ENCODE measurements around the gene PLEKHG5.
"Not testable (repeated sequence)": the region's sequence is repeated elsewhere in the genome, so short reads cannot be mapped to it uniquely, and the experiment has no call there.

Gene PLEKHG5

DNA sequence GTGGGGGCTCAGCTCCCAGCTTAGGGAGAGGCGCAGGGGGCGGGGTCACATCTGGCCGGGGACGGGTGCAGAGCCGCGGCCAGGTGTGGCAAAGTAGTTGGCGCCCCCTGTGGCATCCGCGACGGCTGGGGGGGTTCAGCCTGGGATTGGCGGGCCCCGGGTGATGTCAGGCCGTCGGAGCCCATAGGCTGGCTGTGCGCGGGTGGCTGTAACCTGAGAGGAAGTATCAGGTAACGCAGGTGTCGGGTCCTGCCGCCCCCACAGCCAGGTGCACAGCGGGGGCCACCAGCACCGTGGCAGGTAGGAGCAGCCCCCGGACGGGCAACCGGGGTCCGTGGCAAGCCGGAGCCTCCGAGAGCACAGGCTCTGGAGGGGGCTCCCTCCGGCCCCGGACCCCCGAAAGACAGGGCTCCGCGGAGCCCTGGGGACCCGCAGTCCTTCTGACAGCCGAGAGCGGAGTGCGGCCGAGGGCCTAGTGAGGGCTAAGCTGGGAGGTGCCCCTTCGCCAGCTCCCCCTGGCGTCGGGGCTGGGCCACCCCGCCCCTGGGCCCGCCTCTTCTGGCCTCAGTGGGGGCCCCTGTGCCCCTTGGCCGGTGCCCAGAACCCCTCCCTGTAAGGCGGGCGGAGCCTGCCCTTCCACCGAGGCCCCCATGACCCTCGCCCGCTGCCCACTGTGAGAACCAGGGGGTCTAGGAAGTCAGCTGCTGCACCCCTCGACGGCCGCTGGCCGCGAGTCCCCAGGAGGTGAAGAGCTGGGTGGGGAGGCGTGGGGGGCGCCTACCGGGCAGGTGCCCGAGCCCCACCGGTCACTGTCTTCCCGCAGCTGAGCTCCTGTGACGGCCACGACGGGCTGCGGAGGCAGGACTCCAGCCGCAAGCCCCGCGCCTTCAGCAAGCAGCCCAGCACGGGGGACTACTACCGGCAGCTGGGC lies 43.4 kb downstream of the PLEKHG5 start:
- no peak for DNase-seq (ENCODE audit: insufficient read length, low spot score)
- FAIRE-seq = no peak

DNA sequence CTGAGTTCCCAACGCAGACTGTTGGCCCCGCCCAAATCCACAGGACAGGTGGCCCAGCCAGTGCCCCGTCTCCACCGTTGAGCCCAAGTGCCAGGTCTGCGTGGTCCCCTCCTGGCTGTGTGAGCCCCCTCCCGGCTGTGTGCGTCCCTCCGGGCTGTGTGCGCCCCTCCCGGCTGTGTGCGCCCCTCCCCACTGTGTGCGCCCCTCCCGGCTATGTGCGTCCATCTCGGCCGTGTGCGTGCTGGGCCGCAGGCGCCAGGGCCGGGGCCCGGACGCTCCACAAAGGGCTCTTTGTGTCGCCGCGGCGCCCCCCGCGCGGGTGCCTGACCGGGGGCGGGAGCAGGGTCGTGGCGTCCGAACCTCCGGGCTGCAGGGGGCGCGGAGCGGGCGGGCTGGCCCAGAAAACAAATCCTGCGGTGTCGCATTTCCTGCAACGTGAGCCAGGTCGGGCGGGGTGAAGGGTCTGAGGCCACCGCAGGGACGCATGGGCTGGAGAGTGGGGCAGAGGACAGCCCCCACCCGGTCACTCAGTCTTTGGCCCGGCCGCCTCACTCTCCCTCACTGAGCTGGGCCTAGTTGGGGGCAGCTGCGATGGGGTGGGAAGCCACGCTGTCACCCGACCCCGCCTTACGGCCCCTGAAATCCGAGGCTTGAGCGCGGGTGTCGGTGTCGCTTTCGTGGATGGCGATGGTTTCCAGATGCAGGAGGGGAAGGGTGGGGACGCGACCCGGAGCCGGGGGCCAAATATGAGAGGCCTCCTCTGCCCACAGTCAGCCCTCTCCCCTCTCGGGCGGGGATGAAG lies 44.2 kb downstream of the PLEKHG5 start:
- DNase-seq (ENCODE audit: insufficient read length, low spot score) (no peak), FAIRE-seq (no peak)

DNA sequence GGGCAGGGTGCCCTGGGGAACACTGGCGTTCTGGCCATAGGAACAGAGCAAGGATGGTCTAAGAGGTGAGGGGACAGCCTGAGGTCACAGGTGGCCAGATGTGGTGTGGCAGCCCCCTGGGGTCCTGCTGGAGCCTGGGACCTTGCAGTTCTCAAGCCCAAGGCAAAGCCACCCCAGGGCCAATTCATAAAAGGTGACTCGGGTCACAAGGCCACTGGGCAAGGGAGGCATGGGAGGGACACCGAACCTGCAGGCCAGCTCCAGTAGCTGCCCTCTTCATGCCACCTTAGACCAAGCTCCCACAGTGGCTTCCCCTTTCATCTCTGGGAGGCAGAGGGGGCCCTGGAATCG lies 44.8 kb downstream of the PLEKHG5 start:
- FAIRE-seq = no peak
- no peak for DNase-seq (ENCODE audit: insufficient read length, low spot score)

- not testable (repeated sequence) for FAIRE-seq; DNase-seq (ENCODE audit: insufficient read length, low spot score)
These were observed 45.5 kb downstream of the PLEKHG5 start for GRCh38 chr1:6445929-6446328.

GRCh38 chr1:6445062-6445763 lies 46.3 kb downstream of the PLEKHG5 start:
- no peak for DNase-seq (ENCODE audit: insufficient read length, low spot score)
- FAIRE-seq = no peak

GRCh38 chr1:6444377-6444776 lies 47.1 kb downstream of the PLEKHG5 start:
- no peak for DNase-seq (ENCODE audit: insufficient read length, low spot score)
- no peak for FAIRE-seq

GRCh38 chr1:6443339-6444115 lies 47.9 kb downstream of the PLEKHG5 start:
- DNase-seq (ENCODE audit: insufficient read length, low spot score) (no peak), FAIRE-seq (no peak)

GRCh38 chr1:6441586-6441985 lies 49.9 kb downstream of the PLEKHG5 start:
- DNase-seq (ENCODE audit: insufficient read length, low spot score) = no peak
- FAIRE-seq = no peak

GRCh38 chr1:6440198-6441126 lies 51.0 kb downstream of the PLEKHG5 start:
- DNase-seq (ENCODE audit: insufficient read length, low spot score) (no peak), FAIRE-seq (no peak)

DNA sequence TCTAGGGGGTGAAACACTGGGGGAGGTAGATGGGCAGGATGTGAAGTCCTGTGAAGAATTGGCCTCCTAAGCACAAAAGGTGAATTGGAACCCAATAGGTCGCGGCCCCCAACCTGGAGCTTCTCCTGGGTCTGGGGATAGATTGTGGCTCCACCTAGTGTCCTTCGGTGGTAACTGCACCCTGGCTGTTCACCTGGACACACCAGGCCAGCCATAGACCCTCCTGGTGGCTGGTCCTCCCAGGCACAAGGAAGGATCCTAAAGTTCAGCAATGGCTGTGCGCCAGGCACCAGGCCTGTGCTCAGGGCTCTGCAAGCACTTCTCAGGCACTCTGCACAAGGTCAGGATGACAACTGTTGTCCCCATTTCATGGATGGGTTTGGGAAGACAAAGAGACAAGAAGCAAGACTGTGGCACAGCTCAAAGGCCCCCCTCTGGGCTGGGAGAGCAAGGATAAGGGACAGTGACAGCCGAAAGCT lies 53.4 kb downstream of the PLEKHG5 start:
- DNase-seq (ENCODE audit: insufficient read length, low spot score) = peak; percentile 94
- FAIRE-seq = peak; percentile 47

DNA sequence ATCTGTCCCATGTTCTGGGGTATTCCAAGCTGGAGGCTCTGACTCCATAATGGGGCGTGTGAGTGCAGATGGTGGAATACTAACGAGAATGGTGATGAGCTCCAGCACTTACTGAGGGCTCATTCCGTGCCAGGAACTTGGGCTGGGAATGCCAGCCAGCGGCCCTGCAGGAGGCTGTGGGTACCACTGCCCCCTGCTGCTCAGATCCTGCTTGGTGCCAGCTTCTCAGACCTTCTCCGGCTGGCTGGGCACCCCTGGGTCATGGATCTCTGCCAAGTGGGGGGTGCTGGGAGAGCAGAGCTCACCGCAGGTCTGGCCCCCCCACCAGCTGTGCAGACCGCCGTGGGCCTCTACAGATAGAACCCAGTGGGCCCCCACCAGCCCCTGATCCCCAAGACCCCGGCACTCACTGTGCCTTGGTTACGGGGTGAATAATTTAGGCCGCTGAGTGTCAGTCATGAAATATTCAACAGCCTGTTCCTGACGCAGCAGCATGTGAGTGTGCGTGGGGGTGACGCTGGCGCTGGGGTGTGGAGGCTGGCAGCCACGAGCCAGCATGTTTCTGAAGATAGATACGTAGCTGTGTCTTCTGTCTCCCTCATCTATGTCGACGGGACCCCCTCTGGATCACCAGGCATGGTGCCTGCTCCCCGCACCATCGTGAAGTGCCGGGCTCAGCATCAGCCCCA lies 54.3 kb downstream of the PLEKHG5 start:
- not testable (repeated sequence) for FAIRE-seq; DNase-seq (ENCODE audit: insufficient read length, low spot score)

GRCh38 chr1:6436277-6436676 lies 55.2 kb downstream of the PLEKHG5 start:
- FAIRE-seq; DNase-seq (ENCODE audit: insufficient read length, low spot score): not testable (repeated sequence)

DNA sequence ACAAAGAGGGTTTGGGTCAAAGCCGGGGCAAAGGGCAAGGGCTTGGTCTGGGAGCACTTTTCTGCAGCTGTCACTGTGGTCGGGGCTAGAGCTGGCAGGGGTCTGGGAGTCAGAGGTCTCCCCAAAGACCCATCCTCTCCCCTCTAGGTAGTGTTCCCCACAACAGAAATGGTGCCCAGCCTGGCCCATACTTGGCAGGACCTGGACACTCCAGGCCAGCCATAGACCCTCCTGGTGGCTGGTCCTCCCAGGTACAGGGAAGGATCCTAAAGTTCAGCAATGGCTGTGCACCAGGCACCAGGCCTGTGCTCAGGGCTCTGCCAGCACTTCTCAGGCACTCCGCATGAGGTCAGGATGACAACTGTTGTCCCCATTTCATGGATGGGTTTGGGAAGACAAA lies 55.9 kb downstream of the PLEKHG5 start:
- no peak for DNase-seq (ENCODE audit: insufficient read length, low spot score)
- FAIRE-seq = no peak

DNA sequence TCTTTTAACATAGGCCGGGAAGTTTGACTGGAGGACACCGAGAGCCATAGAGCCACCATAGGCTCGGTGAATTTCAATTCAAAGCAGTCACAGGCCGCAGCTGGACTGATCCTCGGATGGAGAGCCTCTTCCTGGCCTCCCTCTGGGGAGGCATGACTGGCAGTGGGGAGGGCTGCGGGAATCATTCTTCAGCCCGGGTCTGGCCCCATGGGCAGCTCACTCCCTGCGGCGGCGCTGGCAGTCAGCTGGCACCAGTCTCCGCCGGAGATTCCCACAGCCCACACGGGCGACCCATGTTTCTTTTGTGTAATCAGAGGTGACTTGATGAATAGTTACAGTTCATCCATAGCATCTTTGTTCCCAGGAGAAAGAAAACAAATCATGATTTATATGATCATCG lies 56.3 kb downstream of the PLEKHG5 start:
- FAIRE-seq (no peak), DNase-seq (ENCODE audit: insufficient read length, low spot score) (no peak)

- no peak for DNase-seq (ENCODE audit: insufficient read length, low spot score)
- FAIRE-seq = no peak
These were observed 57.3 kb downstream of the PLEKHG5 start for GRCh38 chr1:6434186-6434585.

DNA sequence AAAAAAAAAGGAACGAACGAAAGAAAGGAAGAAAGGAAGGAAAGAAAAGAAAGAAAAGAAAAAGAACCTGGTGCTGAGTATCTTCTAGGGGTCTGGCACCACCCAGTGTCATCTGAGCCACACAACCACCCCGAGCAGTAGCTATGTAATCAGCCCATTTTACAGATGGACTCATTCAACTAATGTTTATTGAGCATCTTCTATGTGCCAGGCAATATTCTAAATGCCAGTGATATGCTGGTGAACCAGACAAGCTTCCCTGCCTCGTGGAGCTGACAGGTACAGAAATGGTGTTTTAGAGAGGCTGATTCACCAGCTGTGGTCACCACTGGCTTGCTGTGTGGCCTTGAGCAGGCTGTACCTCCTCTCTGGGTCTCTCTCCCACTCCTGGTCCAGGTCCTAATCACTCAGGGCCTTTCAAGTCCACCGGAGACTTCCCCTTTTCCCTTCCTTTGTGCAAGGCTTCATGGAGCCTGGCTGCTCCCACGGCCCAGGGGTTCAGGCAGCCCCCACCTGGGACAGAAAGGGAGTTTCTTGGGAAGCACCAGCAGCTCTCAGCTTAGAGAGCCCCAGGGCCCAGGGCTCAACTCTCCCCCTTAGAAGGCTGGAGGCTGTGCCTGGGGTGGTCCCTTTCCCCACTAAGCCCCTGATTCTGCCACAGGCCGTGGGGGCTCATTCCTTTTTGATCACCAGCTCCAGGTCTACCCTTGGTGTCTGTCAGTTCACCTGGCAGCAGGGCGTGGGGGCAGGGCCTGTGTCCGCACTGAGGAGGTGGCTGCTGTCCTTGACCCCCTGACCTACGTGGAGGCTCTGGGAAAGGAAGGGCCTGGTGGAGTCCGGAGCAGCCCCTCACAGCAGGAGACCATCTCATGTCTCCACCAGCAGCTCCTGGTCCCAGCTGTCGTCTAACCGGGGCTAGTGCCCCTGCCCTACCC lies 59.6 kb downstream of the PLEKHG5 start:
- FAIRE-seq; DNase-seq (ENCODE audit: insufficient read length, low spot score): not testable (repeated sequence)

DNA sequence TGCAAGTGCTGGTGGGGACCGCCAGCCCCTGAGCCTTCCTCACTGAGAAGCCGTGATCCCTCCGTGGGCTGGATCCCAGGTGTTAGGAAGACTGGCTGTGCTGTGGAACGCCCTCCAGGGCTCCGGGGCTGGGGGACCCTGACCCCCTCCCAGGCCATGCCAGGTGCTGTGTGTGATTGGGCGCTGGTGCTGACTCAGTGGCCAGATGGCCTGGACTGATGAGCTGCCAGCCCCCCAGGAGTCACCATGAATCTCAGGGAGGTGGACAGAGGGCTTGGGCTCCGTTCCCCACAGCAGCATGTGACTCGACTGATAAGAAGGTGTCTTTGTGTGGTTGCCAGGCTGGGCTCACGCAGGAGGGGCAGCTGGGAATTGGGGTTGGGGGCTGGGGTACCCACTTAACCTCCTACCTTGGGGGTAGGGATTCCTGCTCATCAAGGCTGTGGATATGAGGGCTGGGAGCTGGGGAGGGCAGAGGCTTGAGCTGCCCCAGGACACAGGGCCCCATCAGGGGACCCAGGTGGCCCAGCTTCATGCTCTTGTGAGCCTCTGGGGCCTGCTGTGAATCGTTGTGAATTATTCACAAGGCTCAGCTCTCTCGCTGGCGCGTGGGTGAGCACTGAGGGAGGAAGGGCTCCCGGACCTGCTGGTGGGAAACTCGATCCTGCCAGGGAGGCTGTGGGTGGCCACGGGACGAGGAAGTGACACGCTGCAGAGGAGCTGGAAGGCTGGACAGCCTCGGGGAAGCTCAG lies 61.6 kb downstream of the PLEKHG5 start:
- not testable (repeated sequence) for FAIRE-seq; DNase-seq (ENCODE audit: insufficient read length, low spot score)
